Fibroblast of the aortic adventitia (primary cell): ENCODE data around the gene RETREG3. TPM values are rescaled to one million over a fixed set of nuclear protein-coding genes. Genes with fewer than 3 reads are reported as not detected.
"Not testable (repeated sequence)": the region's sequence is repeated elsewhere in the genome, so short reads cannot be mapped to it uniquely, and the experiment has no call there.

ENCODE experiments used
- DNase-seq: peaks from one replicate; pipeline ENCODE4 v3.0.0-alpha.2; 2010; ENCODE audit warnings: low read depth
- H3K4me3 ChIP-seq: 2 replicates; pipeline ENCODE4 v1.5.1; 2011; ENCODE audit warnings: low read depth, mild to moderate bottlenecking, control low read depth, low read length, moderate library complexity
- CTCF ChIP-seq: IDR thresholded peaks from 2 replicates; pipeline ENCODE4 v1.5.1; 2011; ENCODE audit warnings: mild to moderate bottlenecking, low read length, control low read depth, inconsistent platforms; ENCODE audit not compliant: insufficient read depth
- total RNA-seq: library from RNA; depleted of rRNA; stranded (reverse); fragments of >200 nt; gene quantifications from 2 replicates; pipeline ENCODE4 v1.2.3, GENCODE V29; 2012; ENCODE audit warnings: low replicate concordance

The RETREG3 gene
- total RNA-seq, 1 donor = 52.6 TPM

GRCh38 chr17:42548070-42548837 lies 60.9 kb downstream of the RETREG3 start:
- H3K4me3 ChIP-seq = no peak overlapping the region
- no peak for DNase-seq
- no peak for TF ChIP-seq CTCF

GRCh38 chr17:42547698-42548069 lies 61.5 kb downstream of the RETREG3 start:
- DNase-seq = no peak
- TF ChIP-seq CTCF = no peak
- no peak overlapping the region for H3K4me3 ChIP-seq

GRCh38 chr17:42547001-42547461 lies 62.1 kb downstream of the RETREG3 start:
- H3K4me3 ChIP-seq = no peak overlapping the region
- no peak for DNase-seq
- TF ChIP-seq CTCF = no peak

- H3K4me3 ChIP-seq, DNase-seq: not testable (repeated sequence)
These were observed 63.2 kb downstream of the RETREG3 start for GRCh38 chr17:42545755-42546505.

- TF ChIP-seq CTCF = no peak
These were observed 64.3 kb downstream of the RETREG3 start for GRCh38 chr17:42544874-42545283.

GRCh38 chr17:42543190-42544079 lies 65.7 kb downstream of the RETREG3 start:
- DNase-seq = no peak
- H3K4me3 ChIP-seq = no peak overlapping the region
- no peak for TF ChIP-seq CTCF

More at GRCh38 chr17:42544874-42545283, 64.3 kb downstream of the RETREG3 start:
- DNase-seq = no peak
- no peak overlapping the region for H3K4me3 ChIP-seq
